Mesenchymal stem cell (in vitro differentiated cells and primary cell): ENCODE results near the gene IKZF2.

Experiments used
- DNase-seq: peaks from one replicate; pipeline ENCODE4 v3.0.0-alpha.2; 2013
- H2AFZ ChIP-seq: one replicate; pipeline ENCODE4 v1.6.1; 2013; ENCODE audit warnings: low read depth, mild to moderate bottlenecking, control low read depth, inconsistent platforms, low read length, moderate library complexity
- H2AK5ac ChIP-seq: 2 replicates; pipeline ENCODE4 v1.6.1; 2013; ENCODE audit warnings: low read length, moderate library complexity, mild to moderate bottlenecking, inconsistent platforms; ENCODE audit not compliant: severe bottlenecking
- H2BK120ac ChIP-seq: one replicate; pipeline ENCODE4 v1.6.1; 2013; ENCODE audit warnings: low read depth, mild to moderate bottlenecking, inconsistent platforms, low read length, moderate library complexity
- H2BK12ac ChIP-seq, 2 experiments: one replicate each; pipeline ENCODE4 v1.6.1; 2013; ENCODE audit warnings: inconsistent platforms in 2 of 2, low read length in 2 of 2, mild to moderate bottlenecking in 2 of 2, moderate library complexity in 2 of 2, control low read depth in 1 of 2
- H2BK15ac ChIP-seq: one replicate; pipeline ENCODE4 v1.6.1; 2013; ENCODE audit warnings: mild to moderate bottlenecking, low read depth, inconsistent platforms; ENCODE audit not compliant: poor library complexity, severe bottlenecking
- H2BK5ac ChIP-seq: 2 replicates; pipeline ENCODE4 v1.6.1; 2013; ENCODE audit warnings: low read depth, mild to moderate bottlenecking, low read length, control low read depth, inconsistent platforms; ENCODE audit not compliant: poor library complexity, severe bottlenecking
- H3K14ac ChIP-seq, 2 experiments: one replicate each; pipeline ENCODE4 v1.6.1; 2013; ENCODE audit warnings: inconsistent platforms in 2 of 2, low read length in 2 of 2, control low read depth in 1 of 2, mild to moderate bottlenecking in 1 of 2, moderate library complexity in 1 of 2
- H3K18ac ChIP-seq, 2 experiments: one replicate each; pipeline ENCODE4 v1.6.1; 2013; ENCODE audit warnings: inconsistent platforms in 2 of 2, low read length in 2 of 2, control low read depth in 1 of 2, low read depth in 1 of 2, mild to moderate bottlenecking in 1 of 2
- H3K23ac ChIP-seq, 2 experiments: one replicate each; pipeline ENCODE4 v1.6.1; 2013; ENCODE audit warnings: inconsistent platforms in 2 of 2, low read length in 2 of 2, mild to moderate bottlenecking in 2 of 2, moderate library complexity in 2 of 2, control low read depth in 1 of 2
- H3K27ac ChIP-seq: 2 replicates; pipeline ENCODE4 v1.5.1; 2013; ENCODE audit warnings: mild to moderate bottlenecking, moderate library complexity, low read length, control low read depth, inconsistent platforms; ENCODE audit not compliant: poor library complexity, severe bottlenecking
- H3K27me3 ChIP-seq, 2 experiments: 2 replicates each; pipeline versions ENCODE4 v1.6.1 to v1.7.0; 2013; ENCODE audit warnings: low read length in 2 of 2, mild to moderate bottlenecking in 2 of 2, moderate library complexity in 2 of 2, control low read depth in 1 of 2, inconsistent platforms in 1 of 2; ENCODE audit not compliant: control insufficient read depth in 1 of 2, insufficient read depth in 1 of 2
- H3K36me3 ChIP-seq, 2 experiments: 2 replicates each; pipeline versions ENCODE4 v1.6.1 to v1.7.0; 2013; ENCODE audit warnings: low read length in 2 of 2, control low read depth in 1 of 2, inconsistent platforms in 1 of 2, low read depth in 1 of 2, mild to moderate bottlenecking in 1 of 2; ENCODE audit not compliant: insufficient read depth in 2 of 2, control insufficient read depth in 1 of 2
- H3K4ac ChIP-seq, 2 experiments: one replicate each; pipeline ENCODE4 v1.6.1; 2013; ENCODE audit warnings: inconsistent platforms in 2 of 2, low read length in 2 of 2, mild to moderate bottlenecking in 2 of 2, moderate library complexity in 2 of 2, control low read depth in 1 of 2, low read depth in 1 of 2
- H3K4me1 ChIP-seq: 2 replicates; pipeline ENCODE4 v1.6.1; 2013; ENCODE audit warnings: low read depth, low read length, control low read depth; ENCODE audit not compliant: control insufficient read depth, insufficient read depth
- H3K4me2 ChIP-seq: 2 replicates; pipeline ENCODE4 v1.6.1; 2013; ENCODE audit warnings: low read length, mild to moderate bottlenecking, inconsistent platforms; ENCODE audit not compliant: poor library complexity, severe bottlenecking
- H3K4me3 ChIP-seq, 2 experiments: 2 replicates each; pipeline versions ENCODE4 v1.5.1 to v1.7.0; 2013; ENCODE audit warnings: low read length in 2 of 2, mild to moderate bottlenecking in 2 of 2, control low read depth in 1 of 2, low read depth in 1 of 2; ENCODE audit not compliant: insufficient read depth in 1 of 2
- H3K79me1 ChIP-seq: replicated peaks from 2 replicates; pipeline ENCODE4 v1.6.1; 2013; ENCODE audit warnings: mild to moderate bottlenecking, control low read depth, low read length, inconsistent platforms; ENCODE audit not compliant: poor library complexity, severe bottlenecking
- H3K9ac ChIP-seq: 2 replicates; pipeline ENCODE4 v1.7.0; 2013; ENCODE audit warnings: mild to moderate bottlenecking, low read length, moderate library complexity
- H3K9me3 ChIP-seq: 2 replicates; pipeline ENCODE4 v1.7.0; 2013; ENCODE audit warnings: mild to moderate bottlenecking, low read length; ENCODE audit not compliant: control insufficient read depth
- H4K8ac ChIP-seq: one replicate; pipeline ENCODE4 v1.6.1; 2013; ENCODE audit warnings: inconsistent platforms, mild to moderate bottlenecking, low read length, moderate library complexity
- H4K91ac ChIP-seq: one replicate; pipeline ENCODE4 v1.6.1; 2013; ENCODE audit warnings: mild to moderate bottlenecking, low read length, inconsistent platforms
- WGBS: methylation state at CpG from one replicate; pipeline ENCODE4 v1.1.7; 2013; ENCODE audit warnings: mixed read lengths; 5-methylcytosine and 5-hydroxymethylcytosine counted together

Gene IKZF2

GRCh38 chr2:213101109-213101508, 50.3 kb downstream of the IKZF2 start:
- H3K14ac ChIP-seq: no peak overlapping the region
- no peak overlapping the region for H3K9ac ChIP-seq
- no peak overlapping the region for H3K23ac ChIP-seq
- H3K79me1 ChIP-seq: no peaks in the 10 kb centered on the region
- no peak overlapping the region for H2BK12ac ChIP-seq
- no peak overlapping the region for H4K91ac ChIP-seq
- no peaks in the 10 kb centered on the region for H3K27me3 ChIP-seq
- no peaks in the 10 kb centered on the region for H3K36me3 ChIP-seq
- no peak overlapping the region for H3K4me2 ChIP-seq
- no peak overlapping the region for H2AFZ ChIP-seq
- H4K8ac ChIP-seq: no peak overlapping the region
- H3K27ac ChIP-seq: no peak overlapping the region
- no peak overlapping the region for H3K4me3 ChIP-seq
- no CpG with 5 or more reads among the region's 1 CpG for WGBS
- no peak overlapping the region for H3K18ac ChIP-seq
- H3K4ac ChIP-seq: no peak overlapping the region
- H2BK120ac ChIP-seq: no peak overlapping the region
- H2BK15ac ChIP-seq: no peak overlapping the region
- H3K4me1 ChIP-seq: no peaks in the 10 kb centered on the region
- no peaks in the 10 kb centered on the region for H3K9me3 ChIP-seq
- DNase-seq: no peak
- no peak overlapping the region for H2AK5ac ChIP-seq
- no peak overlapping the region for H2BK5ac ChIP-seq

GRCh38 chr2:213098612-213099011, 52.8 kb downstream of the IKZF2 start:
- H3K18ac ChIP-seq: no peak overlapping the region
- H2BK15ac ChIP-seq: no peak overlapping the region
- no peak overlapping the region for H2AK5ac ChIP-seq
- no peak overlapping the region for H3K4ac ChIP-seq
- H4K8ac ChIP-seq: no peak overlapping the region
- no peaks in the 10 kb centered on the region for H3K9me3 ChIP-seq
- H2BK12ac ChIP-seq: no peak overlapping the region
- no peak overlapping the region for H2BK5ac ChIP-seq
- H3K36me3 ChIP-seq: no peaks in the 10 kb centered on the region
- H2BK120ac ChIP-seq: no peak overlapping the region
- 94% methylated on average over 4 of the region's 4 CpGs for WGBS
- no peak overlapping the region for H4K91ac ChIP-seq
- no peak overlapping the region for H3K4me2 ChIP-seq
- no peak overlapping the region for H3K9ac ChIP-seq
- H2AFZ ChIP-seq: no peak overlapping the region
- H3K23ac ChIP-seq: no peak overlapping the region
- H3K27ac ChIP-seq: no peak overlapping the region
- no peak overlapping the region for H3K14ac ChIP-seq
- no peaks in the 10 kb centered on the region for H3K4me1 ChIP-seq
- H3K79me1 ChIP-seq: peaks cover 2% of the 10 kb centered on the region
- no peak overlapping the region for H3K4me3 ChIP-seq
- no peaks in the 10 kb centered on the region for H3K27me3 ChIP-seq
- DNase-seq: no peak

- Histone ChIP-seq H3K9me3 (no peaks in the 10 kb centered on the region), H3K27ac (no peak overlapping the region), H4K8ac (no peak overlapping the region), H2AK5ac (no peak overlapping the region), H3K79me1 (peaks cover 2% of the 10 kb centered on the region), H3K4ac (no peak overlapping the region), H2BK120ac (no peak overlapping the region), H3K18ac (no peak overlapping the region), H2BK15ac (no peak overlapping the region), H2AFZ (no peak overlapping the region), H3K4me2 (no peak overlapping the region), H3K14ac (no peak overlapping the region), H3K4me3 (no peak overlapping the region), H3K27me3 (no peaks in the 10 kb centered on the region), H3K4me1 (no peaks in the 10 kb centered on the region), H3K23ac (no peak overlapping the region), H3K9ac (no peak overlapping the region), H2BK5ac (no peak overlapping the region), H4K91ac (no peak overlapping the region), H2BK12ac (no peak overlapping the region), H3K36me3 (no peaks in the 10 kb centered on the region)
- WGBS: 80% methylated on average over 1 of the region's 3 CpGs
- DNase-seq: no peak
These were observed 59.6 kb downstream of the IKZF2 start for GRCh38 chr2:213091765-213092164.

GRCh38 chr2:213090772-213091171, 60.6 kb downstream of the IKZF2 start:
- no peak overlapping the region for H2BK12ac ChIP-seq
- no peak overlapping the region for H3K27ac ChIP-seq
- no peaks in the 10 kb centered on the region for H3K27me3 ChIP-seq
- no peak overlapping the region for H2AFZ ChIP-seq
- H2BK5ac ChIP-seq: no peak overlapping the region
- 80% methylated on average over 3 of the region's 3 CpGs for WGBS
- no peak overlapping the region for H3K18ac ChIP-seq
- no peak overlapping the region for H3K14ac ChIP-seq
- H2BK15ac ChIP-seq: no peak overlapping the region
- no peak overlapping the region for H3K4me2 ChIP-seq
- H3K4ac ChIP-seq: no peak overlapping the region
- H3K4me1 ChIP-seq: peaks cover 2% of the 10 kb centered on the region
- no peak overlapping the region for H2BK120ac ChIP-seq
- no peaks in the 10 kb centered on the region for H3K9me3 ChIP-seq
- no peak overlapping the region for H4K91ac ChIP-seq
- H3K4me3 ChIP-seq: no peak overlapping the region
- H4K8ac ChIP-seq: no peak overlapping the region
- H3K9ac ChIP-seq: no peak overlapping the region
- peaks cover 2% of the 10 kb centered on the region for H3K79me1 ChIP-seq
- no peaks in the 10 kb centered on the region for H3K36me3 ChIP-seq
- no peak overlapping the region for H2AK5ac ChIP-seq
- no peak overlapping the region for H3K23ac ChIP-seq
- DNase-seq: no peak
